ENCODE data around the gene RNF111.

DNA sequence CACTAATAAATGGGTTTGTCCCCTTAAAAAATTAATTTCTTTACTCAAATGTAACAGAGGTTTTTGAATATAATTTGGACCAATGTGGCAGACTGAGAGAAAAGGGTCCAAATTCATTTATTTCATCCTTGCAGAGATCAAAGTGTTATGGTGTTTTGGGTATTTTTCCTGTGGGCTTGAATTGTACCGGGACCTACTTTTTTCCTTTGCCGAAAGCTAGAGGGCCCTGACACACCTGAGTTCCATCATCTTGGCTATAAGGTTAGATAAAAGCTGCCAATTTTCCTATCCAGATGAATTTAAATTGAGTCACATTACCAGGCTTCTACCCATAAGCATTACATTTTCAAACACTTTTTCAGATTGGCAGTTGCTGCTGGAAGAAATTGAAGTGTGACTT lies 118.4 kb downstream of the RNF111 start:
- TF ChIP-seq CTCF (IDR thresholded peaks at IDR 0.05; ENCODE audit: poor library complexity, severe bottlenecking) (no peak), REST (IDR thresholded peaks at IDR 0.05; ENCODE audit: borderline replicate concordance) (no peak), RAD21 (conservative IDR thresholded peaks at IDR 0.05) (no peak), EP300 (conservative IDR thresholded peaks at IDR 0.05; ENCODE audit: poor library complexity, severe bottlenecking) (no peak), EZH2 (IDR thresholded peaks at IDR 0.05; ENCODE audit: borderline replicate concordance, insufficient read depth, low read length, poor library complexity, severe bottlenecking) (no peak), POLR2AphosphoS5 (IDR thresholded peaks at IDR 0.05) (no peak), SMC3 (conservative IDR thresholded peaks at IDR 0.05; ENCODE audit: poor library complexity) (no peak), MXI1 (conservative IDR thresholded peaks at IDR 0.05; ENCODE audit: poor library complexity, severe bottlenecking) (no peak)
